ENCODE measurements around the gene TPK1. TPM values are rescaled to one million over a fixed set of nuclear protein-coding genes. Genes with fewer than 3 reads are reported as not detected.

The TPK1 gene
- total and polyA plus RNA-seq, 7 donors, result 1.7 to 5.1 (median 2.5) TPM

DNA sequence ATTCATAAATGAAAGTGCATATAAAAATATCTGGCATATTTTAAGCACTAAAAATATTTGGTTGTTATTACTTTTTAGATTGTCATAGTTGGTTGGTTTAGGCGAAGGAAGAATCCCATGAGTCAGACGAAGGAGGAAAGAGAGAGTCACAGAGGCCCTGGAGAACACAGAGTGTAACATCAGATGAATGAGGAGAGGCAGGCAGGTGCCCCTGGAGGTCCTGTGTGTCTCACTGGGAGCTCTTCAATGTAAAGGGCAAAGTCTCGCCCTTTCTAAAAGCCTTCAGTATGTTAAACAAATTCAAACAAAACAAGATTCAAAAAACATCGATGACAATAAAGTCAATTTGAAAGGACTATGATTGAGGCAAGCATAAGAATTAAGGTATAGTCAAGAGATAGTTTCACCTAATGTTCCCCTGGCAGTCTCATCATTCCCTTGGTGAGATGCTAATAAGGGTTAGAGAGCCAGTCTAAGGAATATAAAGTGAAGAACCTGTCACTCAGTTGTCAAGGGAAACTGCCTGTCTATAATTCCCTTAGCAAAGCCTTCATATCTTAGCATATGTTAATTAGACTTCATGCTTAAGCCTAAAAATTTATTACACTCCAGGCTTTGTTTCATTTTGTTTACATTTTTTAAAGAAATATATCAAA lies 194.3 kb downstream of the TPK1 start:
- Histone ChIP-seq H3K27ac (no peak overlapping the region), H3K4me3 (no peak overlapping the region), H3K27me3 (ENCODE audit: insufficient read depth in 3 of 3, low read length in 2 of 3) (no peaks in the 10 kb centered on the region), H3K9me3 (no peaks in the 10 kb centered on the region), H3K4me1 (no peaks in the 10 kb centered on the region), H3K36me3 (ENCODE audit: insufficient read depth in 1 of 2, low read depth in 1 of 2) (no peaks in the 10 kb centered on the region)
- no peak for ATAC-seq
- DNase-seq, result no peak
- WGBS, 3 donors, result 73% methylated on average over 4 of the region's 4 CpGs
- TF ChIP-seq, protein P1, sequence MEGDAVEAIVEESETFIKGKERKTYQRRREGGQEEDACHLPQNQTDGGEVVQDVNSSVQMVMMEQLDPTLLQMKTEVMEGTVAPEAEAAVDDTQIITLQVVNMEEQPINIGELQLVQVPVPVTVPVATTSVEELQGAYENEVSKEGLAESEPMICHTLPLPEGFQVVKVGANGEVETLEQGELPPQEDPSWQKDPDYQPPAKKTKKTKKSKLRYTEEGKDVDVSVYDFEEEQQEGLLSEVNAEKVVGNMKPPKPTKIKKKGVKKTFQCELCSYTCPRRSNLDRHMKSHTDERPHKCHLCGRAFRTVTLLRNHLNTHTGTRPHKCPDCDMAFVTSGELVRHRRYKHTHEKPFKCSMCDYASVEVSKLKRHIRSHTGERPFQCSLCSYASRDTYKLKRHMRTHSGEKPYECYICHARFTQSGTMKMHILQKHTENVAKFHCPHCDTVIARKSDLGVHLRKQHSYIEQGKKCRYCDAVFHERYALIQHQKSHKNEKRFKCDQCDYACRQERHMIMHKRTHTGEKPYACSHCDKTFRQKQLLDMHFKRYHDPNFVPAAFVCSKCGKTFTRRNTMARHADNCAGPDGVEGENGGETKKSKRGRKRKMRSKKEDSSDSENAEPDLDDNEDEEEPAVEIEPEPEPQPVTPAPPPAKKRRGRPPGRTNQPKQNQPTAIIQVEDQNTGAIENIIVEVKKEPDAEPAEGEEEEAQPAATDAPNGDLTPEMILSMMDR (IDR thresholded peaks at IDR 0.05), result no peak
- intact Hi-C loops (cut with DNase I), result no loop called here

- ATAC-seq, result no peak
- Histone ChIP-seq H3K36me3 (ENCODE audit: insufficient read depth in 1 of 2, low read depth in 1 of 2) (no peaks in the 10 kb centered on the region), H3K27me3 (ENCODE audit: insufficient read depth in 3 of 3, low read length in 2 of 3) (no peaks in the 10 kb centered on the region), H3K27ac (no peak overlapping the region), H3K4me3 (no peak overlapping the region), H3K9me3 (no peaks in the 10 kb centered on the region), H3K4me1 (no peaks in the 10 kb centered on the region)
- TF ChIP-seq, protein P1 (IDR thresholded peaks at IDR 0.05), result no peak
- 42 to 51% (median 49%) methylated on average over 2 of the region's 2 CpGs for WGBS, 3 donors
- intact Hi-C loops (cut with DNase I), result no loop called here
- DNase-seq, result no peak
Observed at GRCh38 chr7:144632724-144633123, 203.1 kb downstream of the TPK1 start.

GRCh38 chr7:144629598-144629997 lies 206.3 kb downstream of the TPK1 start:
- H3K9me3 ChIP-seq, result no peaks in the 10 kb centered on the region
- H3K27me3 ChIP-seq (ENCODE audit: insufficient read depth in 3 of 3, low read length in 2 of 3), result no peaks in the 10 kb centered on the region
- no peak overlapping the region for H3K27ac ChIP-seq
- no peaks in the 10 kb centered on the region for H3K36me3 ChIP-seq (ENCODE audit: insufficient read depth in 1 of 2, low read depth in 1 of 2)
- no peak for DNase-seq
- no peak for ATAC-seq
- H3K4me1 ChIP-seq, result no peaks in the 10 kb centered on the region
- H3K4me3 ChIP-seq, result no peak overlapping the region
- TF ChIP-seq, protein P1 (IDR thresholded peaks at IDR 0.05), result no peak
- intact Hi-C loops (cut with DNase I), result no loop called here

DNA sequence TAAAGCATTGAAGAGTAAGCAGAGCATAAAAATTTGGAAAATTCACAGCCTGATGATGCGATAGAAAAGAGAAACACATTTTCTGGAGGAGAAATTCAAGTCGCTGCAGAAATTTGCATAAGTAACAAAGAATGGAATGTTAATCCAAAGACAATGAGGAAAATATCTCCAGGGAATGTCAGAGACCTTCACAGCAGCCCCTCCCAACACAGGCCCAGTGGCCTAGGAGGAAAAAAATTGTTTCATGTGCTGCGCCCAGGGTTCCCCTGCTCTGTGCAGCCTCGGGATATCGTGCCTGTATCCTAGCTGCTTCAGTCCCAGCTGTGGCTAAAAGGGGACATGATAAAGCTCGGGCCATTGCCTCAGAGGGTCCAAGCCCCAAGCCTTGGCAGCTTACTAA lies 206.8 kb downstream of the TPK1 start:
- DNase-seq (no peak), ATAC-seq (no peak)
- TF ChIP-seq, protein P1 (IDR thresholded peaks at IDR 0.05), result no peak
- 83 to 86% (median 86%) methylated on average over 6 of the region's 6 CpGs for WGBS, 3 donors
- Histone ChIP-seq H3K27me3 (ENCODE audit: insufficient read depth in 3 of 3, low read length in 2 of 3) (no peaks in the 10 kb centered on the region), H3K4me1 (no peaks in the 10 kb centered on the region), H3K36me3 (ENCODE audit: insufficient read depth in 1 of 2, low read depth in 1 of 2) (no peaks in the 10 kb centered on the region), H3K4me3 (no peak overlapping the region), H3K27ac (no peak overlapping the region), H3K9me3 (no peaks in the 10 kb centered on the region)
- intact Hi-C loops (cut with DNase I), result no loop called here

DNA sequence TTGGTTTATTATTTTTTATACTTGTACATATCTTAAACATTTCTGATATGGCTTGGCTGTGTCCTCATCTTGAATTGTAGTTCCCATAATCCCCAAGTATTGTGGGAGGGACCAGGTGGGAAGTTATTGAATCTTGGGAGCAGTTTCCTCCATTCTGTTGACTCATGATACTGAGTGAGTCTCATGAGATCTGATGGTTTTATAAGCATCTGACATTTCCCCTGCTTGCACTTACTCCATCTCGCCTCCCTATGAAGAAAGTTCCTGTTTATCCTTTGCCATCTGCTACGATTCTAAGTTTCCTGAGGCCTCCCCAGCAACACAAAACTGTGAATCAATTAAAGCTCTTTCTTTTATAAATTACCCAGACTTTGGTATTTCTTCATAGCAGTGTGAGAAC lies 207.7 kb downstream of the TPK1 start:
- intact Hi-C loops (cut with DNase I), result no loop called here
- H3K36me3 ChIP-seq (ENCODE audit: insufficient read depth in 1 of 2, low read depth in 1 of 2), result no peaks in the 10 kb centered on the region
- 54 to 67% (median 63%) methylated on average over 2 of the region's 2 CpGs for WGBS, 3 donors
- DNase-seq (no peak), ATAC-seq (no peak)
- TF ChIP-seq, protein P1 (IDR thresholded peaks at IDR 0.05), result no peak
- no peaks in the 10 kb centered on the region for H3K9me3 ChIP-seq
- H3K4me1 ChIP-seq, result no peaks in the 10 kb centered on the region
- H3K4me3 ChIP-seq, result no peak overlapping the region
- H3K27me3 ChIP-seq (ENCODE audit: insufficient read depth in 3 of 3, low read length in 2 of 3), result no peaks in the 10 kb centered on the region
- no peak overlapping the region for H3K27ac ChIP-seq

Data from psoas muscle (tissue), 8 donors.